GM18498 (cell line): ENCODE measurements around the gene WASHC4.

ENCODE experiments used
- ATAC-seq: cut with Tn5 transposase; IDR thresholded peaks from one replicate; pipeline ENCODE4 v1.9.1; 2021; ENCODE audit warnings: mild to moderate bottlenecking, moderate library complexity; ENCODE audit not compliant: unreplicated experiment

Gene WASHC4

GRCh38 chr12:105107494-105108371 is at the start of gene WASHC4:
WASHC4 (plus strand) TSS chr12:105107731; CDS start chr12:105107801, 70 bp downstream.
- ATAC-seq: peak; percentile 91

GRCh38 chr12:105060715-105061378 is 46.7 kb upstream of the WASHC4 start:
- no peak for ATAC-seq

- no peak for ATAC-seq
These were observed 42.9 kb upstream of the WASHC4 start for GRCh38 chr12:105064564-105065178.

GRCh38 chr12:105067511-105068031 is 40.0 kb upstream of the WASHC4 start:
- no peak for ATAC-seq

GRCh38 chr12:105069936-105070702 is 37.4 kb upstream of the WASHC4 start:
- ATAC-seq: no peak

- no peak for ATAC-seq
These were observed 35.5 kb upstream of the WASHC4 start for GRCh38 chr12:105071981-105072380.

GRCh38 chr12:105072888-105073488 is 34.5 kb upstream of the WASHC4 start:
- no peak for ATAC-seq

GRCh38 chr12:105076098-105076497 is 31.4 kb upstream of the WASHC4 start:
- no peak for ATAC-seq

GRCh38 chr12:105076913-105077312 is 30.6 kb upstream of the WASHC4 start:
- no peak for ATAC-seq

- ATAC-seq: no peak
These were observed 30.1 kb upstream of the WASHC4 start for GRCh38 chr12:105077435-105077834.

- ATAC-seq: no peak
These were observed 28.6 kb upstream of the WASHC4 start for GRCh38 chr12:105078712-105079570.

- ATAC-seq: no peak
These were observed 24.5 kb upstream of the WASHC4 start for GRCh38 chr12:105083031-105083430.

- peak; percentile 21 for ATAC-seq
These were observed 23.9 kb upstream of the WASHC4 start for GRCh38 chr12:105083551-105084105.

GRCh38 chr12:105084251-105085250 is 23.0 kb upstream of the WASHC4 start, which contains the start of gene ALDH1L2:
ALDH1L2 (minus strand) TSS chr12:105084458; CDS start chr12:105084436, 22 bp downstream.
- peak; percentile 90 for ATAC-seq

- ATAC-seq: no peak
These were observed 22.0 kb upstream of the WASHC4 start for GRCh38 chr12:105085501-105085900.

- no peak for ATAC-seq
These were observed 17.7 kb upstream of the WASHC4 start for GRCh38 chr12:105089817-105090216.

- no peak for ATAC-seq
These were observed 17.2 kb upstream of the WASHC4 start for GRCh38 chr12:105090361-105090760.
